ENCODE data around the gene CLK2. TPM values are rescaled to one million over a fixed set of nuclear protein-coding genes. Genes with fewer than 3 reads are reported as not detected.
"Not testable (repeated sequence)": the region's sequence is repeated elsewhere in the genome, so short reads cannot be mapped to it uniquely, and the experiment has no call there.

The CLK2 gene
- total and polyA plus RNA-seq, 2 donors = 28.9 to 86.5 TPM

- H3K27ac ChIP-seq (ENCODE audit: low read depth in 1 of 2, low read length in 1 of 2); H3K4me3 ChIP-seq (ENCODE audit: low read length in 2 of 2); H3K36me3 ChIP-seq (ENCODE audit: control insufficient read depth in 2 of 2, insufficient read depth in 2 of 2, low read length in 1 of 2); DNase-seq (ENCODE audit: low read depth in 6 of 9, low spot score in 9 of 9); H3K4me1 ChIP-seq (ENCODE audit: control insufficient read depth in 2 of 2, insufficient read depth in 2 of 2, low read length in 2 of 2); H3K9me3 ChIP-seq (ENCODE audit: control insufficient read depth in 2 of 2, insufficient read depth in 1 of 2, low read length in 1 of 2): not testable (repeated sequence)
- 92% methylated on average over 10 of the region's 10 CpGs for WGBS
- peaks cover 24 to 45% of the 10 kb centered on the region in 2 donors for H3K27me3 ChIP-seq (ENCODE audit: control insufficient read depth in 2 of 2, insufficient read depth in 1 of 2, low read length in 1 of 2)
These were observed 17.7 kb upstream of the CLK2 start for GRCh38 chr1:155291006-155291405.

GRCh38 chr1:155287987-155288543 is 14.8 kb upstream of the CLK2 start:
- H3K4me3 ChIP-seq (ENCODE audit: low read length in 2 of 2) = no peak overlapping the region
- no peaks in the 10 kb centered on the region for H3K9me3 ChIP-seq (ENCODE audit: control insufficient read depth in 2 of 2, insufficient read depth in 1 of 2, low read length in 1 of 2)
- no peaks in the 10 kb centered on the region for H3K4me1 ChIP-seq (ENCODE audit: control insufficient read depth in 2 of 2, insufficient read depth in 2 of 2, low read length in 2 of 2)
- no peak overlapping the region for H3K27ac ChIP-seq (ENCODE audit: low read depth in 1 of 2, low read length in 1 of 2)
- DNase-seq (ENCODE audit: low read depth in 6 of 9, low spot score in 9 of 9) = no peak
- 98% methylated on average over 21 of the region's 21 CpGs for WGBS
- H3K36me3 ChIP-seq (ENCODE audit: control insufficient read depth in 2 of 2, insufficient read depth in 2 of 2, low read length in 1 of 2) = no peaks in the 10 kb centered on the region
- peaks cover 0 to 16% of the 10 kb centered on the region in 2 donors for H3K27me3 ChIP-seq (ENCODE audit: control insufficient read depth in 2 of 2, insufficient read depth in 1 of 2, low read length in 1 of 2)

GRCh38 chr1:155286544-155286943 is 13.2 kb upstream of the CLK2 start:
- H3K4me1 ChIP-seq (ENCODE audit: control insufficient read depth in 2 of 2, insufficient read depth in 2 of 2, low read length in 2 of 2) = no peaks in the 10 kb centered on the region
- WGBS = 97% methylated on average over 2 of the region's 2 CpGs

GRCh38 chr1:155285631-155286044 is 12.3 kb upstream of the CLK2 start:
- Histone ChIP-seq H3K27ac (ENCODE audit: low read depth in 1 of 2, low read length in 1 of 2) (no peak overlapping the region), H3K4me1 (ENCODE audit: control insufficient read depth in 2 of 2, insufficient read depth in 2 of 2, low read length in 2 of 2) (no peaks in the 10 kb centered on the region), H3K27me3 (ENCODE audit: control insufficient read depth in 2 of 2, insufficient read depth in 1 of 2, low read length in 1 of 2) (no peaks in the 10 kb centered on the region), H3K9me3 (ENCODE audit: control insufficient read depth in 2 of 2, insufficient read depth in 1 of 2, low read length in 1 of 2) (no peaks in the 10 kb centered on the region), H3K36me3 (ENCODE audit: control insufficient read depth in 2 of 2, insufficient read depth in 2 of 2, low read length in 1 of 2) (no peaks in the 10 kb centered on the region), H3K4me3 (ENCODE audit: low read length in 2 of 2) (no peak overlapping the region)
- WGBS = 98% methylated on average over 18 of the region's 18 CpGs
- DNase-seq (ENCODE audit: low read depth in 6 of 9, low spot score in 9 of 9) = no peak

More at GRCh38 chr1:155286544-155286943, 13.2 kb upstream of the CLK2 start:
- Histone ChIP-seq H3K4me3 (ENCODE audit: low read length in 2 of 2) (no peak overlapping the region), H3K36me3 (ENCODE audit: control insufficient read depth in 2 of 2, insufficient read depth in 2 of 2, low read length in 1 of 2) (no peaks in the 10 kb centered on the region), H3K27me3 (ENCODE audit: control insufficient read depth in 2 of 2, insufficient read depth in 1 of 2, low read length in 1 of 2) (peaks cover 0 to 3% of the 10 kb centered on the region in 2 donors), H3K27ac (ENCODE audit: low read depth in 1 of 2, low read length in 1 of 2) (no peak overlapping the region), H3K9me3 (ENCODE audit: control insufficient read depth in 2 of 2, insufficient read depth in 1 of 2, low read length in 1 of 2) (no peaks in the 10 kb centered on the region)
- DNase-seq (ENCODE audit: low read depth in 6 of 9, low spot score in 9 of 9) = no peak

- H3K9me3 ChIP-seq (ENCODE audit: control insufficient read depth in 2 of 2, insufficient read depth in 1 of 2, low read length in 1 of 2) = no peaks in the 10 kb centered on the region
- no peak for DNase-seq (ENCODE audit: low read depth in 6 of 9, low spot score in 9 of 9)
- H3K36me3 ChIP-seq (ENCODE audit: control insufficient read depth in 2 of 2, insufficient read depth in 2 of 2, low read length in 1 of 2) = no peaks in the 10 kb centered on the region
- H3K4me1 ChIP-seq (ENCODE audit: control insufficient read depth in 2 of 2, insufficient read depth in 2 of 2, low read length in 2 of 2) = no peaks in the 10 kb centered on the region
- no peaks in the 10 kb centered on the region for H3K27me3 ChIP-seq (ENCODE audit: control insufficient read depth in 2 of 2, insufficient read depth in 1 of 2, low read length in 1 of 2)
- H3K4me3 ChIP-seq (ENCODE audit: low read length in 2 of 2) = no peak overlapping the region
- no peak overlapping the region for H3K27ac ChIP-seq (ENCODE audit: low read depth in 1 of 2, low read length in 1 of 2)
- WGBS = 97% methylated on average over 14 of the region's 14 CpGs
These were observed 11.8 kb upstream of the CLK2 start for GRCh38 chr1:155285063-155285462.

- Histone ChIP-seq H3K9me3 (ENCODE audit: control insufficient read depth in 2 of 2, insufficient read depth in 1 of 2, low read length in 1 of 2) (no peaks in the 10 kb centered on the region), H3K27me3 (ENCODE audit: control insufficient read depth in 2 of 2, insufficient read depth in 1 of 2, low read length in 1 of 2) (no peaks in the 10 kb centered on the region), H3K27ac (ENCODE audit: low read depth in 1 of 2, low read length in 1 of 2) (no peak overlapping the region), H3K36me3 (ENCODE audit: control insufficient read depth in 2 of 2, insufficient read depth in 2 of 2, low read length in 1 of 2) (no peaks in the 10 kb centered on the region), H3K4me3 (ENCODE audit: low read length in 2 of 2) (no peak overlapping the region), H3K4me1 (ENCODE audit: control insufficient read depth in 2 of 2, insufficient read depth in 2 of 2, low read length in 2 of 2) (no peaks in the 10 kb centered on the region)
- 98% methylated on average over 12 of the region's 12 CpGs for WGBS
- no peak for DNase-seq (ENCODE audit: low read depth in 6 of 9, low spot score in 9 of 9)
These were observed 11.2 kb upstream of the CLK2 start for GRCh38 chr1:155284476-155284875.

- peaks cover 0 to 14% of the 10 kb centered on the region in 2 donors for H3K27me3 ChIP-seq (ENCODE audit: control insufficient read depth in 2 of 2, insufficient read depth in 1 of 2, low read length in 1 of 2)
- DNase-seq (ENCODE audit: low read depth in 6 of 9, low spot score in 9 of 9) = no peak
- no peak overlapping the region for H3K27ac ChIP-seq (ENCODE audit: low read depth in 1 of 2, low read length in 1 of 2)
- peaks cover 6 to 13% of the 10 kb centered on the region in 2 donors for H3K4me1 ChIP-seq (ENCODE audit: control insufficient read depth in 2 of 2, insufficient read depth in 2 of 2, low read length in 2 of 2)
- 99% methylated on average over 29 of the region's 29 CpGs for WGBS
- H3K9me3 ChIP-seq (ENCODE audit: control insufficient read depth in 2 of 2, insufficient read depth in 1 of 2, low read length in 1 of 2) = no peaks in the 10 kb centered on the region
- H3K36me3 ChIP-seq (ENCODE audit: control insufficient read depth in 2 of 2, insufficient read depth in 2 of 2, low read length in 1 of 2) = no peaks in the 10 kb centered on the region
- no peak overlapping the region for H3K4me3 ChIP-seq (ENCODE audit: low read length in 2 of 2)
These were observed 9.3 kb upstream of the CLK2 start for GRCh38 chr1:155282488-155283091.

- H3K36me3 ChIP-seq (ENCODE audit: control insufficient read depth in 2 of 2, insufficient read depth in 2 of 2, low read length in 1 of 2) = no peaks in the 10 kb centered on the region
- DNase-seq (ENCODE audit: low read depth in 6 of 9, low spot score in 9 of 9) = no peak
- no peak overlapping the region for H3K4me3 ChIP-seq (ENCODE audit: low read length in 2 of 2)
- no peaks in the 10 kb centered on the region for H3K9me3 ChIP-seq (ENCODE audit: control insufficient read depth in 2 of 2, insufficient read depth in 1 of 2, low read length in 1 of 2)
- H3K4me1 ChIP-seq (ENCODE audit: control insufficient read depth in 2 of 2, insufficient read depth in 2 of 2, low read length in 2 of 2) = peaks cover 14 to 26% of the 10 kb centered on the region in 2 donors
- whole genome bisulfite sequencing = 93% methylated on average over 2 of the region's 2 CpGs
- peaks cover 0 to 19% of the 10 kb centered on the region in 2 donors for H3K27me3 ChIP-seq (ENCODE audit: control insufficient read depth in 2 of 2, insufficient read depth in 1 of 2, low read length in 1 of 2)
- H3K27ac ChIP-seq (ENCODE audit: low read depth in 1 of 2, low read length in 1 of 2) = no peak overlapping the region
These were observed 6.0 kb upstream of the CLK2 start for GRCh38 chr1:155279268-155279667.

- Histone ChIP-seq H3K36me3 (ENCODE audit: control insufficient read depth in 2 of 2, insufficient read depth in 2 of 2, low read length in 1 of 2) (no peaks in the 10 kb centered on the region), H3K4me3 (ENCODE audit: low read length in 2 of 2) (no peak overlapping the region), H3K27me3 (ENCODE audit: control insufficient read depth in 2 of 2, insufficient read depth in 1 of 2, low read length in 1 of 2) (peaks cover 0 to 19% of the 10 kb centered on the region in 2 donors), H3K27ac (ENCODE audit: low read depth in 1 of 2, low read length in 1 of 2) (no peak overlapping the region), H3K9me3 (ENCODE audit: control insufficient read depth in 2 of 2, insufficient read depth in 1 of 2, low read length in 1 of 2) (no peaks in the 10 kb centered on the region), H3K4me1 (ENCODE audit: control insufficient read depth in 2 of 2, insufficient read depth in 2 of 2, low read length in 2 of 2) (peaks cover 16 to 29% of the 10 kb centered on the region in 2 donors)
- 80% methylated on average over 10 of the region's 10 CpGs for WGBS
- no peak for DNase-seq (ENCODE audit: low read depth in 6 of 9, low spot score in 9 of 9)
These were observed 5.4 kb upstream of the CLK2 start for GRCh38 chr1:155278689-155279160.

All from thymus (tissue), 11 donors.